ENCODE measurements around the gene DNAAF5.

The DNAAF5 gene

DNA sequence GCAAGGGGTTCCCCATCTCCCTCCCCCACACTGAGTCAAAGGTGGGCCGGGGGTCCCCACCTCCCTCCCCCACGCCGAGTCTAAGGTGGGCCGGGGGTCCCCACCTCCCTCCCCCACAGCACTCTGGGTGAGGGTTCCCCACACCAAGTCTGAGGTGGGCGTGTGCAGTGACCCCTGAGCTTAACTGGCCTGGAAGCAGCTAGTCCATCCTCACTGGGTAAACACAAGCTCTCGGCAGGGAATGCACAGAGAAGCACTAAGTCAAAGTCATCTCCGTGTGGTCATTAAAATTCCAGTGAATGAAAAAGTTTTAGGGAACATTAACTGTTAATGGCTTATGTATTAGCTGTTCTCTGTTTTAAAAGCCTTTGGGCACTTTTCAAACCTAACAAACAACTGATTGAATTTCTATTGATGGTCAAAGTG is 44.3 kb downstream of the DNAAF5 start:
- Histone ChIP-seq H2BK5ac (ENCODE audit: low read length) (no peak overlapping the region), H2AK5ac (ENCODE audit: low read length) (no peak overlapping the region), H3K18ac (ENCODE audit: low read length) (no peak overlapping the region), H4K8ac (ENCODE audit: low read depth, low read length) (no peak overlapping the region), H2BK15ac (replicated peaks; ENCODE audit: low read depth) (no peak overlapping the region), H3K79me2 (ENCODE audit: control insufficient read depth, insufficient read depth, low read length) (no peaks in the 10 kb centered on the region), H3K79me1 (ENCODE audit: low read length) (no peaks in the 10 kb centered on the region), H4K5ac (ENCODE audit: low read length) (no peak overlapping the region), H3K4me2 (ENCODE audit: low read length) (no peak overlapping the region), H3K27me3 (ENCODE audit: insufficient read depth, low read length, poor library complexity) (no peaks in the 10 kb centered on the region), H3K27ac (ENCODE audit: low read depth, low read length) (no peak overlapping the region), H2BK120ac (ENCODE audit: low read depth, low read length) (no peak overlapping the region), H3K23ac (ENCODE audit: low read length) (no peak overlapping the region), H3K9ac (ENCODE audit: low read length) (no peak overlapping the region), H3K36me3 (ENCODE audit: control insufficient read depth, insufficient read depth, low read length) (peaks cover 2% of the 10 kb centered on the region), H3K4me3 (ENCODE audit: low read length) (no peak overlapping the region), H3K56ac (ENCODE audit: low read length) (no peak overlapping the region), H3K4ac (ENCODE audit: low read depth, low read length) (no peak overlapping the region), H3K4me1 (ENCODE audit: control insufficient read depth, low read depth, low read length) (no peaks in the 10 kb centered on the region)
- no CpG with 5 or more reads among the region's 7 CpGs for WGBS (ENCODE audit: extremely low coverage, insufficient coverage, low lambda C conversion rate)
- no peak for DNase-seq

DNA sequence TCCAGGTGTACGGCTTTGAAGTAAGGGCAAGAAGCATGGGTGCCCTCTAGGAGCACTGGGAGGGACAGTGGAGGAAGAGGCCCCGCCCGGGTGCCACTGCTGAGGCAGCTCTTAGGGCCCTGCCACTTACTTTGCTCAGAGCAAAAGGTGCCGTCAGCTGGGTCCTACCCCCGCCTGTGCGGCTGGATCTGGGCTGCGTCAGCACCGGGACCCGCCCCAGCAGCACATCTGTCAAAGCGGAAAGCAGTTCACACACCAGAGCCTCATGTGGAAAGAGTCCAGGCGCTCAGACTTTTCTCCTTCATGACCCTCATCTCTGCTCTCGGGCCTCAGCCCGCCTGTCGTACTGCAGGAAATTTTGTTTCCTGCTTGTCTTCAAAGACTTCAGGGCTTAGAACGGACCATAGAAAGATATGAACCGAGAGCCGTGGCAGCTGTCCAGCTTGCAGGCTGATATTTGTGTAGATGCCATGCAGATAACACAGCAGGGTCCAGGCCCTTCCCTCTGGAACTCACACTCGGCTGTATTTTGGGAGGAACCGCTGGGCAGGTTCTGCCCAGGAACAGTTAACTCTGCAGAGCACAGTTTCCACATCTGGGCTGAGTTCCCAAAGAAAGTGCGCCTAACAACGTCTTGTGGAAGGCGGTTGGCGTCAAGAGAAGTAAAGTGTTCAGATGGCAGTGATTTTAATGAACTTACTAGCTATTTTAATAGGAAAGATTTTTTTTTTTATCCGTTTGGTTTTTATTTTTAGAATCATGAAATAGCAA is 44.9 kb downstream of the DNAAF5 start:
- H2BK5ac ChIP-seq (ENCODE audit: low read length), result no peak overlapping the region
- H4K8ac ChIP-seq (ENCODE audit: low read depth, low read length), result no peak overlapping the region
- no peak overlapping the region for H3K56ac ChIP-seq (ENCODE audit: low read length)
- H2AK5ac ChIP-seq (ENCODE audit: low read length), result no peak overlapping the region
- no peak overlapping the region for H3K9ac ChIP-seq (ENCODE audit: low read length)
- no peak overlapping the region for H3K27ac ChIP-seq (ENCODE audit: low read depth, low read length)
- H2BK120ac ChIP-seq (ENCODE audit: low read depth, low read length), result no peak overlapping the region
- H3K4me2 ChIP-seq (ENCODE audit: low read length), result no peak overlapping the region
- H3K4me1 ChIP-seq (ENCODE audit: control insufficient read depth, low read depth, low read length), result no peaks in the 10 kb centered on the region
- no peaks in the 10 kb centered on the region for H3K79me1 ChIP-seq (ENCODE audit: low read length)
- H3K23ac ChIP-seq (ENCODE audit: low read length), result no peak overlapping the region
- H3K18ac ChIP-seq (ENCODE audit: low read length), result no peak overlapping the region
- no peak overlapping the region for H4K5ac ChIP-seq (ENCODE audit: low read length)
- no peaks in the 10 kb centered on the region for H3K79me2 ChIP-seq (ENCODE audit: control insufficient read depth, insufficient read depth, low read length)
- WGBS (ENCODE audit: extremely low coverage, insufficient coverage, low lambda C conversion rate), result no CpG with 5 or more reads among the region's 24 CpGs
- H3K4ac ChIP-seq (ENCODE audit: low read depth, low read length), result no peak overlapping the region
- peaks cover 2% of the 10 kb centered on the region for H3K36me3 ChIP-seq (ENCODE audit: control insufficient read depth, insufficient read depth, low read length)
- no peaks in the 10 kb centered on the region for H3K27me3 ChIP-seq (ENCODE audit: insufficient read depth, low read length, poor library complexity)
- DNase-seq, result no peak
- H2BK15ac ChIP-seq (replicated peaks; ENCODE audit: low read depth), result no peak overlapping the region
- no peak overlapping the region for H3K4me3 ChIP-seq (ENCODE audit: low read length)

DNA sequence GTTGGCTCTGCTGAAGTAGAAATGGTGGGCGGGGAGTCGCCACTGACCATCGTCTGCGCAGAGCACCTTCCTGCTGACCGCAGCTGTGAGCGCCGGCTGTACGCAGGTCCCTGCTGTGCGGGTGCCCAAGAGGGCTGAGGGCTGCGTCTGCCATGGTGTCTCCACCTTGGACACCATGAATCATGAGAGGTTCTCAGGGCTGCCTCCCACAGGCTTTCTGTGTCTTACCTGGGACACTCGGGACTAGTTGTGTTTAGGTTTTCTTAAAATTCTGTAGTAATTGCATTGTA is 45.5 kb downstream of the DNAAF5 start:
- Histone ChIP-seq H3K36me3 (ENCODE audit: control insufficient read depth, insufficient read depth, low read length) (peaks cover 2% of the 10 kb centered on the region), H2AK5ac (ENCODE audit: low read length) (no peak overlapping the region), H4K8ac (ENCODE audit: low read depth, low read length) (no peak overlapping the region), H3K4me2 (ENCODE audit: low read length) (no peak overlapping the region), H2BK15ac (replicated peaks; ENCODE audit: low read depth) (no peak overlapping the region), H2BK120ac (ENCODE audit: low read depth, low read length) (no peak overlapping the region), H3K4ac (ENCODE audit: low read depth, low read length) (no peak overlapping the region), H3K27ac (ENCODE audit: low read depth, low read length) (no peak overlapping the region), H3K23ac (ENCODE audit: low read length) (no peak overlapping the region), H3K79me2 (ENCODE audit: control insufficient read depth, insufficient read depth, low read length) (no peaks in the 10 kb centered on the region), H3K9ac (ENCODE audit: low read length) (no peak overlapping the region), H3K79me1 (ENCODE audit: low read length) (no peaks in the 10 kb centered on the region), H3K18ac (ENCODE audit: low read length) (no peak overlapping the region), H3K56ac (ENCODE audit: low read length) (no peak overlapping the region), H4K5ac (ENCODE audit: low read length) (no peak overlapping the region), H3K4me1 (ENCODE audit: control insufficient read depth, low read depth, low read length) (no peaks in the 10 kb centered on the region), H2BK5ac (ENCODE audit: low read length) (no peak overlapping the region), H3K4me3 (ENCODE audit: low read length) (no peak overlapping the region), H3K27me3 (ENCODE audit: insufficient read depth, low read length, poor library complexity) (no peaks in the 10 kb centered on the region)
- no CpG with 5 or more reads among the region's 11 CpGs for WGBS (ENCODE audit: extremely low coverage, insufficient coverage, low lambda C conversion rate)
- no peak for DNase-seq

DNA sequence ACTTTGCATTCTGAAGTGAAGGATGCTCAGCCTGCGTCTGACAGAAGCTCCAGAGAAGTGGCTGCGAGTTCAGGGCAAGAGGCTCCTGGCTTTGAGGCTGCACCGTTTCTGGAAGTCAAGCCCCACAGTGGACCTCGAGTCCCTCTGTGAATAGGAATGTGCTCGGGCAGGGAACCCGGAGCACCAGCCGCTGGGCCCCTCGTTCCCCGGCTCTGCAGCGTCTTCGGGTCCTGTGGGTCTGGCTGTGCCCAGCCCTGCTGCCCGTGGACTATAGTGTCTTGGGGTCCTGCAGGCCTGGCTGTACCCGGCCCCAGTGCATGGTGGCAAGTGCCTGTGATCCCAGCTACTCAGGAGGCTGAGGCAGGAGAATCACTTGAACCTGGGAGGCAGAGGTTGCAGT is 45.9 kb downstream of the DNAAF5 start:
- no peak overlapping the region for H2BK15ac ChIP-seq (replicated peaks; ENCODE audit: low read depth)
- no peak overlapping the region for H3K56ac ChIP-seq (ENCODE audit: low read length)
- peaks cover 2% of the 10 kb centered on the region for H3K36me3 ChIP-seq (ENCODE audit: control insufficient read depth, insufficient read depth, low read length)
- no peak for DNase-seq
- no peaks in the 10 kb centered on the region for H3K79me1 ChIP-seq (ENCODE audit: low read length)
- no peak overlapping the region for H4K5ac ChIP-seq (ENCODE audit: low read length)
- H3K23ac ChIP-seq (ENCODE audit: low read length), result no peak overlapping the region
- H3K4ac ChIP-seq (ENCODE audit: low read depth, low read length), result no peak overlapping the region
- H3K27ac ChIP-seq (ENCODE audit: low read depth, low read length), result no peak overlapping the region
- H4K8ac ChIP-seq (ENCODE audit: low read depth, low read length), result no peak overlapping the region
- no peaks in the 10 kb centered on the region for H3K4me1 ChIP-seq (ENCODE audit: control insufficient read depth, low read depth, low read length)
- H3K4me2 ChIP-seq (ENCODE audit: low read length), result no peak overlapping the region
- no peak overlapping the region for H2AK5ac ChIP-seq (ENCODE audit: low read length)
- H2BK5ac ChIP-seq (ENCODE audit: low read length), result no peak overlapping the region
- no peak overlapping the region for H3K9ac ChIP-seq (ENCODE audit: low read length)
- no peaks in the 10 kb centered on the region for H3K79me2 ChIP-seq (ENCODE audit: control insufficient read depth, insufficient read depth, low read length)
- no peak overlapping the region for H3K18ac ChIP-seq (ENCODE audit: low read length)
- no peaks in the 10 kb centered on the region for H3K27me3 ChIP-seq (ENCODE audit: insufficient read depth, low read length, poor library complexity)
- no peak overlapping the region for H2BK120ac ChIP-seq (ENCODE audit: low read depth, low read length)
- no peak overlapping the region for H3K4me3 ChIP-seq (ENCODE audit: low read length)
- WGBS (ENCODE audit: extremely low coverage, insufficient coverage, low lambda C conversion rate), result no CpG with 5 or more reads among the region's 13 CpGs

DNA sequence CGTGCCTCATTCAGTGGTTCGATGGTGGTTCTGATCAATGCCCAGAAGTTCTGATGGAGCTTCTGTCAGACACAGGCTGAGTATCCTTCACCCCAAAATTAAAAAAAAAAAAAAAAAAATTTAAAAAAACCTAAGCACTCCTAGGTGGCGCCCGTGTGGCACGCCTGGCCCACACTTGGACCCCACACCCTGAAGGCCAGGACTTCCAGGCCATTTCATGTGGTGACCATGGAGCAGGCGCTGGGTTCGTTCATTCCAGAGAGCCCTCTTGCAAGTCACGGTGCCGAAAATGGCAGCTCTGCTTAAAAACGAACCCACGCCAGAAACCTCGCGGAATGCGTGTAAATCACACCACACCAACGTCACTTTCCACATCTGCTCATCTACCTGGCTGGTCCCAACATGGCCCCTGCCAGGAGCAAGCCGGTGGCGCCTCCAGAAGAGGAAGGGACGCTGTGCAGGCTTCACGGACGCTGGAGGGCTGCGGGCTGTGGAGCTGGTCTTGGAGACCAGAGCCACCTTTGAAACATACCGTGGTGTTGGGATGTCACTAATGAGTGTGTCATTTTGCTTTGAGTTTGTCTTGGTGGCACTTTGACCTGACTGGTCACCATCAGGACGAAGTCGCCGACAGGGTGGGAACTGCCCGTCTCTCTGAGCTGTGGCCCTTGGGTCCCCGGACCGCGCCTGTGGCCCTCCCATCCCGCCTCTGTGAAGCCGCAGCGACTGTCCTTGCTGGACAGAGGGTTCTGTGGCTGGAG is 46.5 kb downstream of the DNAAF5 start:
- H3K27ac ChIP-seq (ENCODE audit: low read depth, low read length), result no peak overlapping the region
- H3K36me3 ChIP-seq (ENCODE audit: control insufficient read depth, insufficient read depth, low read length), result peaks cover 2% of the 10 kb centered on the region
- no peak overlapping the region for H3K4me2 ChIP-seq (ENCODE audit: low read length)
- no peaks in the 10 kb centered on the region for H3K79me2 ChIP-seq (ENCODE audit: control insufficient read depth, insufficient read depth, low read length)
- no peak overlapping the region for H2BK15ac ChIP-seq (replicated peaks; ENCODE audit: low read depth)
- no peak overlapping the region for H2AK5ac ChIP-seq (ENCODE audit: low read length)
- no peak overlapping the region for H4K5ac ChIP-seq (ENCODE audit: low read length)
- no peak overlapping the region for H2BK5ac ChIP-seq (ENCODE audit: low read length)
- WGBS (ENCODE audit: extremely low coverage, insufficient coverage, low lambda C conversion rate), result no CpG with 5 or more reads among the region's 32 CpGs
- H2BK120ac ChIP-seq (ENCODE audit: low read depth, low read length), result no peak overlapping the region
- H4K8ac ChIP-seq (ENCODE audit: low read depth, low read length), result no peak overlapping the region
- no peaks in the 10 kb centered on the region for H3K27me3 ChIP-seq (ENCODE audit: insufficient read depth, low read length, poor library complexity)
- no peak for DNase-seq
- no peak overlapping the region for H3K56ac ChIP-seq (ENCODE audit: low read length)
- H3K79me1 ChIP-seq (ENCODE audit: low read length), result no peaks in the 10 kb centered on the region
- H3K4me1 ChIP-seq (ENCODE audit: control insufficient read depth, low read depth, low read length), result no peaks in the 10 kb centered on the region
- H3K9ac ChIP-seq (ENCODE audit: low read length), result no peak overlapping the region
- no peak overlapping the region for H3K4ac ChIP-seq (ENCODE audit: low read depth, low read length)
- H3K4me3 ChIP-seq (ENCODE audit: low read length), result no peak overlapping the region
- H3K23ac ChIP-seq (ENCODE audit: low read length), result no peak overlapping the region
- no peak overlapping the region for H3K18ac ChIP-seq (ENCODE audit: low read length)

DNA sequence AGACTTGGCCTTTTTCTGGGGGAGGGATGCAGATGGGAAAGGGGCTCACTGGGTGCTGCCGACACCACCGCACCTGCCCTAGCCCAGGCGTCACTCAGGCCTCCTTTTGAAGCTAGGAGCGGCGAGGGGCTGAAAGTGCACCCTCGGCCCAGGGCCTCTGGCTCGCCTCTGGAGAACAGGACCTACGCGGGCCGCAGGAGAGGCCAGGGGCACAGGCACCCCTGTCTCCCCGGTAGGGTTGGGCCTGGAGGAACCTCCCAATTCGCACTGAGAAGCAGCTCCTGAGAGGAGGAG is 47.1 kb downstream of the DNAAF5 start:
- Histone ChIP-seq H3K27me3 (ENCODE audit: insufficient read depth, low read length, poor library complexity) (no peaks in the 10 kb centered on the region), H2AK5ac (ENCODE audit: low read length) (no peak overlapping the region), H3K4me3 (ENCODE audit: low read length) (no peak overlapping the region), H3K4me2 (ENCODE audit: low read length) (no peak overlapping the region), H3K18ac (ENCODE audit: low read length) (no peak overlapping the region), H3K23ac (ENCODE audit: low read length) (no peak overlapping the region), H3K79me1 (ENCODE audit: low read length) (no peaks in the 10 kb centered on the region), H3K56ac (ENCODE audit: low read length) (no peak overlapping the region), H2BK15ac (replicated peaks; ENCODE audit: low read depth) (no peak overlapping the region), H3K79me2 (ENCODE audit: control insufficient read depth, insufficient read depth, low read length) (no peaks in the 10 kb centered on the region), H2BK5ac (ENCODE audit: low read length) (no peak overlapping the region), H4K8ac (ENCODE audit: low read depth, low read length) (no peak overlapping the region), H2BK120ac (ENCODE audit: low read depth, low read length) (no peak overlapping the region), H3K36me3 (ENCODE audit: control insufficient read depth, insufficient read depth, low read length) (peaks cover 3% of the 10 kb centered on the region), H3K4ac (ENCODE audit: low read depth, low read length) (no peak overlapping the region), H3K9ac (ENCODE audit: low read length) (no peak overlapping the region), H4K5ac (ENCODE audit: low read length) (no peak overlapping the region), H3K4me1 (ENCODE audit: control insufficient read depth, low read depth, low read length) (no peaks in the 10 kb centered on the region), H3K27ac (ENCODE audit: low read depth, low read length) (no peak overlapping the region)
- no peak for DNase-seq
- WGBS (ENCODE audit: extremely low coverage, insufficient coverage, low lambda C conversion rate), result no CpG with 5 or more reads among the region's 12 CpGs

Measured in mesendoderm (in vitro differentiated cells).